ENCODE data around the gene FOXP1.

DNA sequence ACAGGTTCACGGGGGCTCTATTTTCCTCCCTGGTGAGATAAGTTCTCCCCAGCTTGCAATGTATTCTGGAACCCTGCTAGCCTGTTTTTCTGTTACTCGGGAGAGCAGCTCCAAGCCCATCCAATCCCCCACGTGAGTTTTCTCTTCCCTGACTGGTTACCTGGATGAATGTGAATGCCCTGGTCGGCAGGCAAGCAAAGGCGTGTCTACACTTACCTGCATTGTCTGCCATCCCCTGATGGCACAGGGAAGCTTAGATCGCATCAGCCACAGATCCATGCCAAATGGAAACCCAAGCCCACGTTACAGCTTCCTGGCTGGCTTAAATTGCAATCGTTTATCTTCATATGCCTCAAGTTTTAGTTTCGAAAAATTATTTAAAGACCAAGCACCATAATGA, 149.9 kb downstream of the FOXP1 start:
- TF ChIP-seq, protein P1, sequence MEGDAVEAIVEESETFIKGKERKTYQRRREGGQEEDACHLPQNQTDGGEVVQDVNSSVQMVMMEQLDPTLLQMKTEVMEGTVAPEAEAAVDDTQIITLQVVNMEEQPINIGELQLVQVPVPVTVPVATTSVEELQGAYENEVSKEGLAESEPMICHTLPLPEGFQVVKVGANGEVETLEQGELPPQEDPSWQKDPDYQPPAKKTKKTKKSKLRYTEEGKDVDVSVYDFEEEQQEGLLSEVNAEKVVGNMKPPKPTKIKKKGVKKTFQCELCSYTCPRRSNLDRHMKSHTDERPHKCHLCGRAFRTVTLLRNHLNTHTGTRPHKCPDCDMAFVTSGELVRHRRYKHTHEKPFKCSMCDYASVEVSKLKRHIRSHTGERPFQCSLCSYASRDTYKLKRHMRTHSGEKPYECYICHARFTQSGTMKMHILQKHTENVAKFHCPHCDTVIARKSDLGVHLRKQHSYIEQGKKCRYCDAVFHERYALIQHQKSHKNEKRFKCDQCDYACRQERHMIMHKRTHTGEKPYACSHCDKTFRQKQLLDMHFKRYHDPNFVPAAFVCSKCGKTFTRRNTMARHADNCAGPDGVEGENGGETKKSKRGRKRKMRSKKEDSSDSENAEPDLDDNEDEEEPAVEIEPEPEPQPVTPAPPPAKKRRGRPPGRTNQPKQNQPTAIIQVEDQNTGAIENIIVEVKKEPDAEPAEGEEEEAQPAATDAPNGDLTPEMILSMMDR (conservative IDR thresholded peaks at IDR 0.05 in 1 of 2, IDR thresholded peaks at IDR 0.05 in 1 of 2; ENCODE audit: extremely low read depth in 1 of 2, insufficient read depth in 1 of 2, low read depth in 1 of 2, low read length in 2 of 2) = no peak
- no peak for TF ChIP-seq EZH2 (IDR thresholded peaks at IDR 0.05; ENCODE audit: borderline replicate concordance, low read length)

Data from mammary epithelial cell (primary cell).